T-helper 17 cell (primary cell): Measurements from ENCODE around the gene MMP7. TPM values are rescaled to one million over a fixed set of nuclear protein-coding genes. Genes with fewer than 3 reads are reported as not detected.
A peak's percentile ranks its signal among the peaks of the same experiment; 100 is the strongest.

Experiments used
- ATAC-seq: fragments of 150-1000 bp; cut with Tn5 transposase; 2 replicates; pipeline ENCODE4 v1.10.0; 2021; ENCODE audit warnings: mild to moderate bottlenecking, moderate library complexity
- DNase-seq, 3 donors: peaks; one replicate each; pipeline versions ENCODE4 v3.0.0 to v3.0.0-alpha.2; 2020 to 2021
- H3K9me3 ChIP-seq: one replicate; pipeline ENCODE4 v1.7.0; 2013; ENCODE audit warnings: low read length, mild to moderate bottlenecking; ENCODE audit not compliant: control insufficient read depth, poor library complexity, severe bottlenecking
- H3K27ac Mint-ChIP-seq: one replicate; pipeline ENCODE4 v1.8.0; 2022; ENCODE audit warnings: mild to moderate bottlenecking, moderate library complexity, mixed read lengths
- H3K27me3 Mint-ChIP-seq: one replicate; pipeline ENCODE4 v1.8.0; 2022; ENCODE audit warnings: mixed read lengths
- H3K36me3 Mint-ChIP-seq: one replicate; pipeline ENCODE4 v1.8.0; 2022; ENCODE audit warnings: low read depth, mixed read lengths
- H3K4me1 Mint-ChIP-seq: one replicate; pipeline ENCODE4 v1.8.0; 2022; ENCODE audit warnings: mild to moderate bottlenecking, mixed read lengths
- H3K4me3 Mint-ChIP-seq: one replicate; pipeline ENCODE4 v1.8.0; 2022; ENCODE audit warnings: mild to moderate bottlenecking, moderate library complexity, mixed read lengths
- total RNA-seq, 4 donors: library from RNA in 2 of 4; stranded (reverse) in 2 of 4; gene quantifications; one replicate each; pipeline ENCODE4 v1.2.3 and lab custom pipeline; 2022 to 2026

The MMP7 gene
- total RNA-seq, 2 donors from 2014 or later: not detected

GRCh38 chr11:102553835-102554282, 23.3 kb upstream of the MMP7 start:
- DNase-seq (no peak), ATAC-seq (no peak)
- Mint-ChIP-seq H3K27me3 (peaks cover under 1% of the 10 kb centered on the region), H3K27ac (no peak overlapping the region), H3K4me1 (no peaks in the 10 kb centered on the region), H3K36me3 (peaks cover 3% of the 10 kb centered on the region), H3K4me3 (no peak overlapping the region)
- H3K9me3 ChIP-seq: no peaks in the 10 kb centered on the region

- ATAC-seq (no peak), DNase-seq (no peak)
- Mint-ChIP-seq H3K4me3 (no peak overlapping the region), H3K27ac (no peak overlapping the region), H3K27me3 (peaks cover 4% of the 10 kb centered on the region), H3K36me3 (peaks cover 3% of the 10 kb centered on the region), H3K4me1 (no peaks in the 10 kb centered on the region)
- no peaks in the 10 kb centered on the region for H3K9me3 ChIP-seq
These were observed 22.1 kb upstream of the MMP7 start for GRCh38 chr11:102552447-102553194.

GRCh38 chr11:102552020-102552419, 21.5 kb upstream of the MMP7 start:
- no peak overlapping the region for H3K4me3 Mint-ChIP-seq
- no peaks in the 10 kb centered on the region for H3K4me1 Mint-ChIP-seq
- DNase-seq (no peak), ATAC-seq (no peak)
- H3K36me3 Mint-ChIP-seq: peaks cover 3% of the 10 kb centered on the region
- no peaks in the 10 kb centered on the region for H3K9me3 ChIP-seq
- peaks cover 4% of the 10 kb centered on the region for H3K27me3 Mint-ChIP-seq
- no peak overlapping the region for H3K27ac Mint-ChIP-seq

- H3K27ac Mint-ChIP-seq: no peak overlapping the region
- no peak for DNase-seq
- no peaks in the 10 kb centered on the region for H3K9me3 ChIP-seq
- no peak overlapping the region for H3K4me3 Mint-ChIP-seq
- H3K36me3 Mint-ChIP-seq: peaks cover 3% of the 10 kb centered on the region
- H3K27me3 Mint-ChIP-seq: peaks cover 4% of the 10 kb centered on the region
- no peak for ATAC-seq
- no peaks in the 10 kb centered on the region for H3K4me1 Mint-ChIP-seq
These were observed 20.7 kb upstream of the MMP7 start for GRCh38 chr11:102551169-102551781.

GRCh38 chr11:102546923-102547471, 16.4 kb upstream of the MMP7 start:
- peaks cover 5% of the 10 kb centered on the region for H3K4me1 Mint-ChIP-seq
- peaks cover 1% of the 10 kb centered on the region for H3K36me3 Mint-ChIP-seq
- H3K27ac Mint-ChIP-seq: no peak overlapping the region
- peak; percentile 70 for ATAC-seq
- H3K27me3 Mint-ChIP-seq: peaks cover 4% of the 10 kb centered on the region
- no peak overlapping the region for H3K4me3 Mint-ChIP-seq
- no peak for DNase-seq
- H3K9me3 ChIP-seq: no peaks in the 10 kb centered on the region

GRCh38 chr11:102546427-102546826, 15.9 kb upstream of the MMP7 start:
- ATAC-seq: peak; percentile 65
- H3K9me3 ChIP-seq: no peaks in the 10 kb centered on the region
- no peak overlapping the region for H3K4me3 Mint-ChIP-seq
- H3K27me3 Mint-ChIP-seq: peaks cover 4% of the 10 kb centered on the region
- peaks cover 5% of the 10 kb centered on the region for H3K4me1 Mint-ChIP-seq
- no peaks in the 10 kb centered on the region for H3K36me3 Mint-ChIP-seq
- DNase-seq: no peak
- H3K27ac Mint-ChIP-seq: no peak overlapping the region

GRCh38 chr11:102545701-102546100, 15.2 kb upstream of the MMP7 start:
- ATAC-seq (no peak), DNase-seq (no peak)
- H3K9me3 ChIP-seq: no peaks in the 10 kb centered on the region
- Mint-ChIP-seq H3K36me3 (no peaks in the 10 kb centered on the region), H3K27ac (no peak overlapping the region), H3K4me3 (no peak overlapping the region), H3K27me3 (peaks cover 4% of the 10 kb centered on the region), H3K4me1 (peaks cover 5% of the 10 kb centered on the region)

GRCh38 chr11:102544594-102544993, 14.0 kb upstream of the MMP7 start:
- no peak overlapping the region for H3K4me3 Mint-ChIP-seq
- peaks cover 5% of the 10 kb centered on the region for H3K4me1 Mint-ChIP-seq
- no peaks in the 10 kb centered on the region for H3K9me3 ChIP-seq
- no peak overlapping the region for H3K27ac Mint-ChIP-seq
- DNase-seq: no peak
- H3K27me3 Mint-ChIP-seq: peaks cover 4% of the 10 kb centered on the region
- H3K36me3 Mint-ChIP-seq: peaks cover 3% of the 10 kb centered on the region
- ATAC-seq: no peak

GRCh38 chr11:102539567-102539966, 9.0 kb upstream of the MMP7 start:
- no peak overlapping the region for H3K4me3 Mint-ChIP-seq
- peaks cover 30% of the 10 kb centered on the region for H3K27me3 Mint-ChIP-seq
- no peaks in the 10 kb centered on the region for H3K9me3 ChIP-seq
- DNase-seq (no peak), ATAC-seq (no peak)
- H3K36me3 Mint-ChIP-seq: peaks cover 3% of the 10 kb centered on the region
- H3K4me1 Mint-ChIP-seq: peaks cover 6% of the 10 kb centered on the region
- no peak overlapping the region for H3K27ac Mint-ChIP-seq

GRCh38 chr11:102538932-102539331, 8.4 kb upstream of the MMP7 start:
- DNase-seq (no peak), ATAC-seq (no peak)
- Mint-ChIP-seq H3K4me1 (peaks cover 6% of the 10 kb centered on the region), H3K4me3 (no peak overlapping the region), H3K36me3 (peaks cover 3% of the 10 kb centered on the region), H3K27ac (no peak overlapping the region), H3K27me3 (peaks cover 36% of the 10 kb centered on the region)
- no peaks in the 10 kb centered on the region for H3K9me3 ChIP-seq

- no peaks in the 10 kb centered on the region for H3K9me3 ChIP-seq
- Mint-ChIP-seq H3K4me3 (no peak overlapping the region), H3K4me1 (peaks cover 4% of the 10 kb centered on the region), H3K36me3 (no peaks in the 10 kb centered on the region), H3K27ac (no peak overlapping the region), H3K27me3 (peaks cover 51% of the 10 kb centered on the region)
- DNase-seq: no peak
- ATAC-seq: no peak
These were observed 3.8 kb upstream of the MMP7 start for GRCh38 chr11:102534261-102534872.

GRCh38 chr11:102528618-102529017, 1.9 kb downstream of the MMP7 start:
- Mint-ChIP-seq H3K4me1 (peaks cover 3% of the 10 kb centered on the region), H3K36me3 (no peaks in the 10 kb centered on the region), H3K27me3 (peaks cover 14% of the 10 kb centered on the region), H3K27ac (no peak overlapping the region), H3K4me3 (no peak overlapping the region)
- ATAC-seq (no peak), DNase-seq (no peak)
- no peaks in the 10 kb centered on the region for H3K9me3 ChIP-seq

GRCh38 chr11:102527684-102528083, 2.9 kb downstream of the MMP7 start:
- no peaks in the 10 kb centered on the region for H3K9me3 ChIP-seq
- ATAC-seq: no peak
- Mint-ChIP-seq H3K27me3 (peaks cover 8% of the 10 kb centered on the region), H3K36me3 (no peaks in the 10 kb centered on the region), H3K27ac (no peak overlapping the region), H3K4me3 (no peak overlapping the region), H3K4me1 (peaks cover under 1% of the 10 kb centered on the region)
- DNase-seq: no peak
